NB4 (cell line): ENCODE results near the gene MYRF.

Experiments used
- CTCF ChIP-seq: IDR thresholded peaks from one replicate; pipeline ENCODE4 v1.5.1; 2012; ENCODE audit warnings: low read depth, low read length
- POLR2A ChIP-seq: IDR thresholded peaks from 2 replicates; pipeline ENCODE4 v1.6.1; 2011; ENCODE audit warnings: mild to moderate bottlenecking; ENCODE audit not compliant: insufficient read length; ENCODE audit errors: extremely low read depth

- no peak for TF ChIP-seq CTCF
- no peak for TF ChIP-seq POLR2A
Observed at GRCh38 chr11:61768376-61769076, 16.1 kb downstream of the MYRF start.
